Measurements from ENCODE around the gene C2CD4A. TPM values are rescaled to one million over a fixed set of nuclear protein-coding genes. Genes with fewer than 3 reads are reported as not detected.

The C2CD4A gene
- total RNA-seq, 6 experiments from 2014 or later = not detected

- Mint-ChIP-seq H3K4me3 (no peak overlapping the region; the same call in 1 of the 2 replicates), H3K27me3 (ENCODE audit: insufficient read depth) (no peaks in the 10 kb centered on the region), H3K36me3 (ENCODE audit: low read depth) (no peaks in the 10 kb centered on the region), H3K27ac (peak overlapping the region; percentile 83), H3K9me3 (no peaks in the 10 kb centered on the region), H3K4me1 (ENCODE audit: low read depth) (peaks cover 40% of the 10 kb centered on the region)
- DNase-seq = no peak
- no peak for TF ChIP-seq CTCF (IDR thresholded peaks at IDR 0.05)
Measured at GRCh38 chr15:62112081-62112480, 45.3 kb downstream of the C2CD4A start.

GRCh38 chr15:62112616-62113593 is 46.1 kb downstream of the C2CD4A start:
- Mint-ChIP-seq H3K27ac (peak overlapping the region; percentile 83), H3K9me3 (no peaks in the 10 kb centered on the region), H3K4me3 (no peak overlapping the region; the same call in 1 of the 2 replicates), H3K27me3 (ENCODE audit: insufficient read depth) (no peaks in the 10 kb centered on the region), H3K36me3 (ENCODE audit: low read depth) (no peaks in the 10 kb centered on the region), H3K4me1 (ENCODE audit: low read depth) (peaks cover 40% of the 10 kb centered on the region)
- TF ChIP-seq CTCF (IDR thresholded peaks at IDR 0.05) = no peak
- DNase-seq = peak; percentile 89

GRCh38 chr15:62115847-62116246 is 49.1 kb downstream of the C2CD4A start:
- H3K4me3 Mint-ChIP-seq = no peak overlapping the region
- H3K27ac Mint-ChIP-seq = no peak overlapping the region
- TF ChIP-seq CTCF (IDR thresholded peaks at IDR 0.05) = no peak
- H3K4me1 Mint-ChIP-seq (ENCODE audit: low read depth) = peaks cover 51% of the 10 kb centered on the region
- no peaks in the 10 kb centered on the region for H3K27me3 Mint-ChIP-seq (ENCODE audit: insufficient read depth)
- DNase-seq = no peak
- no peaks in the 10 kb centered on the region for H3K36me3 Mint-ChIP-seq (ENCODE audit: low read depth)
- H3K9me3 Mint-ChIP-seq = no peaks in the 10 kb centered on the region

GRCh38 chr15:62118520-62119226 is 51.9 kb downstream of the C2CD4A start:
- Mint-ChIP-seq H3K27me3 (ENCODE audit: insufficient read depth) (no peaks in the 10 kb centered on the region), H3K4me1 (ENCODE audit: low read depth) (peaks cover 26% of the 10 kb centered on the region), H3K9me3 (no peaks in the 10 kb centered on the region), H3K36me3 (ENCODE audit: low read depth) (no peaks in the 10 kb centered on the region), H3K27ac (peak overlapping the region; percentile 93), H3K4me3 (peak overlapping the region; percentile 84)
- DNase-seq = no peak
- no peak for TF ChIP-seq CTCF (IDR thresholded peaks at IDR 0.05)

- Mint-ChIP-seq H3K9me3 (no peaks in the 10 kb centered on the region), H3K27me3 (ENCODE audit: insufficient read depth) (no peaks in the 10 kb centered on the region), H3K4me3 (peak overlapping the region; percentile 84), H3K36me3 (ENCODE audit: low read depth) (no peaks in the 10 kb centered on the region), H3K4me1 (ENCODE audit: low read depth) (peaks cover 26% of the 10 kb centered on the region), H3K27ac (peak overlapping the region; percentile 93)
- TF ChIP-seq CTCF (IDR thresholded peaks at IDR 0.05) = no peak
- DNase-seq = peak; percentile 96
Measured at GRCh38 chr15:62119227-62119864, 52.6 kb downstream of the C2CD4A start.
